Measurements from ENCODE around the gene MED12.

Gene MED12

GRCh38 chrX:71095981-71096759 is 22.2 kb upstream of the MED12 start:
- TF ChIP-seq CTCF (IDR thresholded peaks at IDR 0.05): no peak
- H3K4me3 ChIP-seq (ENCODE audit: low read depth, low read length): peak overlapping the region; percentile 68
- no peaks in the 10 kb centered on the region for H3K27me3 ChIP-seq (ENCODE audit: control insufficient read depth, insufficient read depth, low read length)
- H3K79me2 ChIP-seq: no peaks in the 10 kb centered on the region
- peak overlapping the region; percentile 67 for H3K4me2 ChIP-seq (ENCODE audit: low read length)
- no peaks in the 10 kb centered on the region for H3K4me1 ChIP-seq
- no peaks in the 10 kb centered on the region for H3K9me3 ChIP-seq (ENCODE audit: control insufficient read depth, low read length)
- no peaks in the 10 kb centered on the region for H3K36me3 ChIP-seq (ENCODE audit: control insufficient read depth, insufficient read depth, low read length)
- no peak overlapping the region for H3K9ac ChIP-seq
- peak overlapping the region; percentile 78 for H2AFZ ChIP-seq
- H3K27ac ChIP-seq: no peak overlapping the region

GRCh38 chrX:71096760-71097032 is 21.7 kb upstream of the MED12 start:
- Histone ChIP-seq H3K4me3 (ENCODE audit: low read depth, low read length) (peak overlapping the region; percentile 68), H3K27me3 (ENCODE audit: control insufficient read depth, insufficient read depth, low read length) (no peaks in the 10 kb centered on the region), H3K79me2 (no peaks in the 10 kb centered on the region), H3K27ac (no peak overlapping the region), H3K4me1 (no peaks in the 10 kb centered on the region), H3K4me2 (ENCODE audit: low read length) (peak overlapping the region; percentile 67), H3K36me3 (ENCODE audit: control insufficient read depth, insufficient read depth, low read length) (no peaks in the 10 kb centered on the region), H3K9me3 (ENCODE audit: control insufficient read depth, low read length) (no peaks in the 10 kb centered on the region), H3K9ac (no peak overlapping the region), H2AFZ (peak overlapping the region; percentile 76)
- no peak for TF ChIP-seq CTCF (IDR thresholded peaks at IDR 0.05)

GRCh38 chrX:71098302-71098701 is 20.1 kb upstream of the MED12 start:
- Histone ChIP-seq H3K9me3 (ENCODE audit: control insufficient read depth, low read length) (no peaks in the 10 kb centered on the region), H3K9ac (no peak overlapping the region), H3K27ac (no peak overlapping the region), H3K36me3 (ENCODE audit: control insufficient read depth, insufficient read depth, low read length) (no peaks in the 10 kb centered on the region), H3K79me2 (no peaks in the 10 kb centered on the region), H3K4me2 (ENCODE audit: low read length) (no peak overlapping the region), H3K4me3 (ENCODE audit: low read depth, low read length) (no peak overlapping the region), H2AFZ (no peak overlapping the region), H3K27me3 (ENCODE audit: control insufficient read depth, insufficient read depth, low read length) (no peaks in the 10 kb centered on the region), H3K4me1 (no peaks in the 10 kb centered on the region)
- TF ChIP-seq CTCF (IDR thresholded peaks at IDR 0.05): peak; percentile 47

GRCh38 chrX:71098951-71099506 is 19.4 kb upstream of the MED12 start:
- H3K4me2 ChIP-seq (ENCODE audit: low read length): no peak overlapping the region
- H3K4me1 ChIP-seq: peaks cover 3% of the 10 kb centered on the region
- H3K9me3 ChIP-seq (ENCODE audit: control insufficient read depth, low read length): no peaks in the 10 kb centered on the region
- no peak for TF ChIP-seq CTCF (IDR thresholded peaks at IDR 0.05)
- H3K27me3 ChIP-seq (ENCODE audit: control insufficient read depth, insufficient read depth, low read length): no peaks in the 10 kb centered on the region
- no peaks in the 10 kb centered on the region for H3K36me3 ChIP-seq (ENCODE audit: control insufficient read depth, insufficient read depth, low read length)
- H2AFZ ChIP-seq: no peak overlapping the region
- H3K79me2 ChIP-seq: no peaks in the 10 kb centered on the region
- H3K27ac ChIP-seq: no peak overlapping the region
- no peak overlapping the region for H3K4me3 ChIP-seq (ENCODE audit: low read depth, low read length)
- no peak overlapping the region for H3K9ac ChIP-seq

- Histone ChIP-seq H3K36me3 (ENCODE audit: control insufficient read depth, insufficient read depth, low read length) (no peaks in the 10 kb centered on the region), H3K4me3 (ENCODE audit: low read depth, low read length) (no peak overlapping the region), H3K27ac (no peak overlapping the region), H3K27me3 (ENCODE audit: control insufficient read depth, insufficient read depth, low read length) (no peaks in the 10 kb centered on the region), H3K9ac (no peak overlapping the region), H3K79me2 (no peaks in the 10 kb centered on the region), H3K4me1 (peaks cover 3% of the 10 kb centered on the region), H3K9me3 (ENCODE audit: control insufficient read depth, low read length) (no peaks in the 10 kb centered on the region), H2AFZ (no peak overlapping the region), H3K4me2 (ENCODE audit: low read length) (no peak overlapping the region)
- TF ChIP-seq CTCF (IDR thresholded peaks at IDR 0.05): no peak
These were observed 18.7 kb upstream of the MED12 start for GRCh38 chrX:71099736-71100135.
